AG04450 (cell line): ENCODE measurements around the gene CSRNP2. TPM values are rescaled to one million over a fixed set of nuclear protein-coding genes. Genes with fewer than 3 reads are reported as not detected.
"Not testable (repeated sequence)": the region's sequence is repeated elsewhere in the genome, so short reads cannot be mapped to it uniquely, and the experiment has no call there.

Experiments
- CTCF ChIA-PET: fragments of 300-600, 350-600 bp; formaldehyde crosslinking; extraction: SDS; loops from one replicate; lab custom pipeline; 2022; ENCODE audit warnings: antibody characterized with exemption, inconsistent platforms; lab: Charles Lee
- POLR2A ChIA-PET: fragments of 350-600 bp; formaldehyde crosslinking; extraction: SDS; loops from one replicate; lab custom pipeline; 2021; ENCODE audit warnings: antibody characterized with exemption, inconsistent platforms; lab: Yijun Ruan, JAX
- DNase-seq: peaks from one replicate; pipeline ENCODE4 v3.0.0-alpha.2; 2011; ENCODE audit warnings: low read depth, low spot score
- H3K27ac ChIP-seq: one replicate; pipeline ENCODE4 v1.5.1; 2012; ENCODE audit warnings: low read depth, low read length, control low read depth
- H3K27me3 ChIP-seq: one replicate; pipeline ENCODE4 v1.6.0; 2012; ENCODE audit warnings: low read length; ENCODE audit not compliant: control insufficient read depth, insufficient read depth
- H3K4me3 ChIP-seq: 2 replicates; pipeline ENCODE4 v1.5.1; 2011; ENCODE audit warnings: mild to moderate bottlenecking, low read depth, low read length, control low read depth
- H3K9me3 ChIP-seq: 2 replicates; pipeline ENCODE4 v1.5.1; 2012; ENCODE audit warnings: low read length; ENCODE audit not compliant: control insufficient read depth, insufficient read depth
- polyA plus RNA-seq: library from polyadenylated mRNA; depleted of rRNA; stranded (reverse); fragments of >200 nt; gene quantifications from 2 replicates; pipeline ENCODE4 v1.2.3, GENCODE V29; 2011
- TF ChIP-seq, protein P1 (sequence below): IDR thresholded peaks from 2 replicates; pipeline ENCODE4 v1.5.1; 2011; ENCODE audit warnings: low read depth, low read length, control low read depth, inconsistent platforms

Gene CSRNP2
- polyA plus RNA-seq, 1 experiment: 29.9 TPM

DNA sequence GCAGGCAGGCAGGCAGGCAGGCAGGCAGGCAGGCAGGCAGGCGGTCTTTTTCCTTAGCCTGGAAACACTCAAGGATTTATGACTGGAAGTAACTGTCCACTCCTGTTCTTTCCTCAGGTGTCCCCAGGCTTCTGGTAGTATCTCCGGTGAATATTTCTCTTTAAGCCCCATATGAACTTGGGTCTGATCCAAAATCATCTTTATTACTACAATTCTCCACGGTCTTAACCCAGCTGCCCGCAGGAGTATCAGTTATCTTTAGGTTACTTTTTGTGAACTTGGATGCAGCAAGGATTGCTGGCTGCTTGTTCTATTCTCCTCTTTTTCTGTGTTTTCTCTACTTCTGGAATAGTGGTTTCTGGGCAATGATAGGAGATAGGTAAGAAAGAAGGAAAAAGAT is 3.3 kb downstream of the CSRNP2 start:
- no peak overlapping the region for H3K27ac ChIP-seq
- H3K4me3 ChIP-seq: no peak overlapping the region
- H3K27me3 ChIP-seq: no peaks in the 10 kb centered on the region
- no peak for DNase-seq
- no peaks in the 10 kb centered on the region for H3K9me3 ChIP-seq
- POLR2A ChIA-PET: interaction anchor here (0.6 to 0.7 kb wide), 2 partner anchors 14 to 158 kb away, joined by 5 to 6 read pairs; partner anchors contain the start of gene DAZAP2
- TF ChIP-seq, protein P1, sequence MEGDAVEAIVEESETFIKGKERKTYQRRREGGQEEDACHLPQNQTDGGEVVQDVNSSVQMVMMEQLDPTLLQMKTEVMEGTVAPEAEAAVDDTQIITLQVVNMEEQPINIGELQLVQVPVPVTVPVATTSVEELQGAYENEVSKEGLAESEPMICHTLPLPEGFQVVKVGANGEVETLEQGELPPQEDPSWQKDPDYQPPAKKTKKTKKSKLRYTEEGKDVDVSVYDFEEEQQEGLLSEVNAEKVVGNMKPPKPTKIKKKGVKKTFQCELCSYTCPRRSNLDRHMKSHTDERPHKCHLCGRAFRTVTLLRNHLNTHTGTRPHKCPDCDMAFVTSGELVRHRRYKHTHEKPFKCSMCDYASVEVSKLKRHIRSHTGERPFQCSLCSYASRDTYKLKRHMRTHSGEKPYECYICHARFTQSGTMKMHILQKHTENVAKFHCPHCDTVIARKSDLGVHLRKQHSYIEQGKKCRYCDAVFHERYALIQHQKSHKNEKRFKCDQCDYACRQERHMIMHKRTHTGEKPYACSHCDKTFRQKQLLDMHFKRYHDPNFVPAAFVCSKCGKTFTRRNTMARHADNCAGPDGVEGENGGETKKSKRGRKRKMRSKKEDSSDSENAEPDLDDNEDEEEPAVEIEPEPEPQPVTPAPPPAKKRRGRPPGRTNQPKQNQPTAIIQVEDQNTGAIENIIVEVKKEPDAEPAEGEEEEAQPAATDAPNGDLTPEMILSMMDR: no peak
- CTCF ChIA-PET: no interaction called here

DNA sequence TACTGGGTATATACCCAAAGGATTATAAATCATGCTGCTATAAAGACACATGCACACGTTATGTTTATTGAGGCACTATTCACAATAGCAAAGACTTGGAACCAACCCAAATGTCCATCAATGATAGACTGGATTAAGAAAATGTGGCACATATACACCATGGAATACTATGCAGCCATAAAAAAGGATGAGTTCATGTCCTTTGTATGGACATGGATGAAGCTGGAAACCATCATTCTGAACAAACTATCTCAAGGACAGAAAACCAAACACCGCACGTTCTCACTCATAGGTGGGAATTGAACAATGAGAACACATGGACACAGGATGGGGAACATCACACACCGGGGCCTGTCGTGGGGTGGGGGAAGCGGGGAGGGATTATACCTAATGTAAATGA is 4.5 kb downstream of the CSRNP2 start:
- H3K4me3 ChIP-seq, H3K27ac ChIP-seq, POLR2A ChIA-PET, H3K9me3 ChIP-seq, DNase-seq, H3K27me3 ChIP-seq: not testable (repeated sequence)
- CTCF ChIA-PET: interaction anchor here (0.6 kb wide), 1 partner anchor 62 kb away, joined by 4 read pairs; no protein-coding TSS in a partner anchor

DNA sequence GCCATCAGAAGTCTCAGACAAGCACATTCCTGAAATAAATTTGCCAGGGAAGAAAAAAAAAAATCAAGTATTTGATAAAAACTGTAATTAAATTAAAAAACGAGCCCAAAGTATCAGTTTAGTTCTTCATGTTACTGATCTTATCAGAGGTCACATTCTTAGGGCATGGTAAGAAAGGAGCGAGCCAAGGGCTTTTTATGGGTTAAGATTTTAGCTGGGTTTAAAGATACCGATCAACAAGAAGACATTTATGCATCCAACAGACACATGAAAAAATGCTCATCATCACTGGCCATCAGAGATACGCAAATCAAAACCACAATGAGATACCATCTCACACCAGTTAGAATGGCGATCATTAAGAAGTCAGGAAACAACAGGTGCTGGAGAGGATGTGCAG is 5.0 kb downstream of the CSRNP2 start:
- H3K27ac ChIP-seq, H3K27me3 ChIP-seq, H3K9me3 ChIP-seq, CTCF ChIA-PET, H3K4me3 ChIP-seq, POLR2A ChIA-PET, DNase-seq: not testable (repeated sequence)

DNA sequence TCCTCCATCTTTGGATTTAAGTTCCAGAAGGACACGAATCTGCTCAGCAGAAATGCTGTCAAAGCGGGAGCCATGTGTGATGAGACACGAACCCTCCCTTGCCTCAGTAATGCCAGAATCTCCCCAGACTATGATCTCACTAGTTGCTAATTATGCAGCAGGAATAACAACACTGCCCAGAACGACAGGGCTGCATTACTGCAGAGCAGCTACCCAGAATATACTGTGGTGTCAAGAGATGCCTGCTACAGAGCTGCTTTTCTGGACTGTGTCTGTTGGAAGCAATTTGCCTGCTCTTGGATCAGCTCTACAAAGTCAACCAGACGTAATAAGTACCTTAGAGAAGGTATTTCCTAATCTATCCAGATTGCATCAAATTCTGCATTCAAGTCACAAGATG is 5.5 kb downstream of the CSRNP2 start:
- Histone ChIP-seq H3K9me3 (no peaks in the 10 kb centered on the region), H3K27ac (no peak overlapping the region), H3K4me3 (no peak overlapping the region), H3K27me3 (no peaks in the 10 kb centered on the region)
- CTCF ChIA-PET: no interaction called here
- TF ChIP-seq, protein P1: no peak
- no peak for DNase-seq
- POLR2A ChIA-PET: no interaction called here

DNA sequence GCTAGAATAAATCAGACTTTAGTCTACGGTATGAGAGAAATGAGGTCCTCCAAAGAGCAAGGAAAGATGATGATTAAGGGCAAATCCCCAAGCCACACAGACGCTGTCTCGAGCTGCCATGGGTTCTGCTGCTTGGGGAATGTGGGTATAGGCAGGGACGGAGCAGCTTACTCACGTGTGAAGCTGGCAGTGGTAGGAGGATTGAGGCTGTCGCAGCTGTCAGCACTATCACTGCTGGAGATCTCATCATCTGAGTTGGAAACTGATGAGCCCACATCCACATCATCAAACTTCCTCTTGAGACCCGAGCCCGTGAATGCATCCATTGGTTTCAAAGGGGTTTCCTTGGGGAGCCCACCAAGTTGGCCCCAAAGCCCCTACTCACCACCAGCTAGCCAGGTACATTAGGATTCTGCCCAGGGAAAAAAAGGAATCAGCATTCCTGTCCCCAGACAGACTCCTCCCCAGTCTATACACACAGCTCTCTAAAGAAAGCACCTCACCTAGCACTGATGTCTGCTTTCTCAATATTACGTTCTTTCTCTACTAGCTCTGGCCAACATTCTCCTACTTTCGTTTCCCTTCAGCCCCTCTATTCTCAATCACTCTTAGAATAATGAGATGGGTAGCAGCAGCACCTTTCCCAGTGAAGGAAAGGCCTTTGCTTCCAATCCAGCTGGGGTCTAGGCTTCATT is 7.0 kb downstream of the CSRNP2 start:
- Histone ChIP-seq H3K4me3 (no peak overlapping the region), H3K9me3 (no peaks in the 10 kb centered on the region), H3K27ac (no peak overlapping the region), H3K27me3 (no peaks in the 10 kb centered on the region)
- POLR2A ChIA-PET: interaction anchor here (0.6 kb wide), 1 partner anchor 1128 kb away, joined by 3 read pairs; no protein-coding TSS in a partner anchor
- CTCF ChIA-PET: interaction anchor here (0.8 kb wide), 1 partner anchor 265 kb away, joined by 3 read pairs; no protein-coding TSS in a partner anchor
- TF ChIP-seq, protein P1: no peak
- DNase-seq: no peak

DNA sequence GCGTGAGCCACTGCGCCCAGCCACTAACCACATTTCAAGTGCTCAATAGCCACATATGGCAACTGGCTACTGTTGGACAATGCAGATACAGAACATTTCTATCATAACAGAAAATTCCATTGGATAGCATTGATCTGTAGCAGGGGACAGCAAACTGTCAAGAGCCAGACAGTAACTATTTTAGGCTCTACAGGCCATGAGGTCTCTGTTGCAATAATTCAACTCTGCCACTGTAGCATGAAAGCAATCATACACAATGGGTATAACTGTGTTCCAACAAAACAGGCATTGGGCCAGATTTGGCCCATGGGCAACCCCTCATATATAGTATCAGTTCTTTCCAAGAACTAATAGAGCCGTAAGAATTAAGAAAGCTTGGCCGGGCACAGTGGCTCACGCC is 8.0 kb downstream of the CSRNP2 start:
- POLR2A ChIA-PET: interaction anchor here (2.8 kb wide), 1 partner anchor 8 kb away, joined by 20 read pairs; the partner anchor contains the start of gene CSRNP2
- no peak for DNase-seq
- Histone ChIP-seq H3K27ac (no peak overlapping the region), H3K4me3 (no peak overlapping the region), H3K27me3 (no peaks in the 10 kb centered on the region), H3K9me3 (no peaks in the 10 kb centered on the region)
- CTCF ChIA-PET: no interaction called here
- TF ChIP-seq, protein P1: no peak
